GM12878 (cell line): ENCODE measurements around the gene MN1. TPM values are rescaled to one million over a fixed set of nuclear protein-coding genes. Genes with fewer than 3 reads are reported as not detected.

Experiments used
- ATAC-seq: fragments of 200-7000 bp; cut with Tn5 transposase; 3 replicates; pipeline ENCODE4 v1.9.1; 2020; ENCODE audit warnings: mild to moderate bottlenecking, moderate library complexity
- BruUV-seq: library from RNA; stranded (reverse); fragments of 400-500 nt; replicated peaks from 2 replicates; lab custom pipeline; 2021; lab: Mats Ljungman, UMichigan
- CTCF ChIA-PET: fragments of 300-600 bp; sonication (Branson Sonifier 250); formaldehyde crosslinking; extraction: SDS; loops from one replicate; lab custom pipeline; 2021; ENCODE audit warnings: inconsistent platforms; lab: Yijun Ruan, JAX
- POLR2A ChIA-PET: fragments of 350-600 bp; formaldehyde crosslinking; extraction: SDS; loops from one replicate; lab custom pipeline; 2021; ENCODE audit warnings: inconsistent platforms; lab: Charles Lee
- RAD21 ChIA-PET: fragments of 300-600 bp; sonication (Branson Sonifier 250); formaldehyde crosslinking; loops from one replicate; lab custom pipeline; 2023; ENCODE audit warnings: antibody characterized with exemption; ENCODE audit not compliant: unreplicated experiment; lab: Charles Lee
- SMC1A ChIA-PET: fragments of 300-600 bp; sonication (Branson Sonifier 250); formaldehyde crosslinking; loops from one replicate; lab custom pipeline; 2023; ENCODE audit not compliant: unreplicated experiment, uncharacterized antibody; lab: Charles Lee
- DNase-seq: peaks from one replicate; pipeline ENCODE4 v3.0.0-alpha.2; 2011; ENCODE audit warnings: low read depth, low spot score
- FAIRE-seq: peaks from 3 replicates; lab custom pipeline; 2011; peaks lifted over from hg19 to GRCh38; lab: Jason Lieb, UNC
- H2AFZ ChIP-seq: 2 replicates; pipeline ENCODE4 v1.6.0; 2011; ENCODE audit warnings: low read depth, low read length, control low read depth; ENCODE audit not compliant: control insufficient read depth
- H3K27ac ChIP-seq: 2 replicates; pipeline ENCODE4 v1.5.1; 2011; ENCODE audit warnings: control low read depth; ENCODE audit not compliant: control insufficient read depth, insufficient read depth
- H3K27me3 ChIP-seq, 2 experiments: replicated peaks in 1 of 2; 2 replicates each; pipeline versions ENCODE4 v1.6.0 to v1.6.1; 2011; ENCODE audit warnings: low read length in 1 of 2; ENCODE audit not compliant: control insufficient read depth in 2 of 2, insufficient read depth in 2 of 2
- H3K36me3 ChIP-seq, 2 experiments: 2 replicates each; pipeline ENCODE4 v1.5.1; 2011; ENCODE audit warnings: low read length in 1 of 2; ENCODE audit not compliant: control insufficient read depth in 2 of 2, insufficient read depth in 2 of 2
- H3K4me1 ChIP-seq: 2 replicates; pipeline ENCODE4 v1.6.1; 2011; ENCODE audit warnings: mild to moderate bottlenecking, low read length, moderate library complexity, mixed read lengths; ENCODE audit not compliant: control insufficient read depth, insufficient read depth
- H3K4me2 ChIP-seq: 2 replicates; pipeline ENCODE4 v1.6.0; 2011; ENCODE audit warnings: control low read depth; ENCODE audit not compliant: control insufficient read depth, insufficient read depth
- H3K4me3 ChIP-seq: fragments of 200-600 bp; sonication (generic); 2 replicates; pipeline ENCODE4 v1.5.1; 2016
- H3K79me2 ChIP-seq: 2 replicates; pipeline ENCODE4 v1.6.0; 2011; ENCODE audit warnings: low read length; ENCODE audit not compliant: control insufficient read depth, insufficient read depth
- H3K9ac ChIP-seq: 2 replicates; pipeline ENCODE4 v1.8.0; 2011; ENCODE audit warnings: low read length, control low read depth, mixed read lengths; ENCODE audit not compliant: control insufficient read depth, insufficient read depth
- H3K9me3 ChIP-seq: replicated peaks from 3 replicates; pipeline ENCODE4 v1.5.1; 2011; ENCODE audit warnings: mild to moderate bottlenecking, low read length; ENCODE audit not compliant: control insufficient read depth, insufficient read depth
- H4K20me1 ChIP-seq: 2 replicates; pipeline ENCODE4 v1.6.0; 2011; ENCODE audit not compliant: control insufficient read depth, insufficient read depth
- ASH2L ChIP-seq: fragments of 300-600, 200-600 bp; sonication (generic); IDR thresholded peaks from 2 replicates; pipeline ENCODE4 v1.6.1; 2017; ENCODE audit warnings: low read depth, mild to moderate bottlenecking, borderline replicate concordance
- BCL11A ChIP-seq: IDR thresholded peaks from 2 replicates; pipeline ENCODE4 v1.6.1; 2011; ENCODE audit warnings: low read depth, low read length
- CHD2 ChIP-seq: IDR thresholded peaks from 2 replicates; pipeline ENCODE4 v1.6.1; 2011; ENCODE audit warnings: low read depth, low read length, improper control_type of control experiment, borderline replicate concordance
- CHD4 ChIP-seq: fragments of 200-600 bp; sonication (generic); IDR thresholded peaks from 2 replicates; pipeline ENCODE4 v1.6.1; 2016; ENCODE audit warnings: mild to moderate bottlenecking
- IKZF2 ChIP-seq, 2 experiments: fragments of 450-650 bp; IDR thresholded peaks; 2 replicates each; pipeline ENCODE4 v1.6.1; 2017; ENCODE audit warnings: mild to moderate bottlenecking in 2 of 2, moderate library complexity in 2 of 2
- IRF5 ChIP-seq: fragments of 450-650 bp; IDR thresholded peaks from 2 replicates; pipeline ENCODE4 v1.6.1; 2017; ENCODE audit warnings: borderline replicate concordance
- JUNB ChIP-seq: IDR thresholded peaks from 2 replicates; pipeline ENCODE4 v1.6.1; 2016; ENCODE audit warnings: antibody characterized with exemption, mild to moderate bottlenecking
- WGBS: methylation state at CpG from one replicate; pipeline ENCODE4 v1.1.6; 2016; ENCODE audit warnings: low lambda C conversion rate; ENCODE audit not compliant: insufficient replicate concordance, insufficient coverage; ENCODE audit errors: missing lambda C conversion rate; 5-methylcytosine and 5-hydroxymethylcytosine counted together
- in situ Hi-C: fragments of 300-500 bp; cut with MboI; formaldehyde crosslinking; loops from 9 replicates; pipeline ENCODE4 v1.14.3; 2018; ENCODE audit warnings: mixed read lengths
- intact Hi-C: fragments of 100-400 bp; cut with micrococcal nuclease; formaldehyde crosslinking; loops from one replicate; pipeline ENCODE4 v1.14.2; 2022; ENCODE audit not compliant: unreplicated experiment
- polyA plus RNA-seq, 11 experiments: library from polyadenylated mRNA; depleted of rRNA in 4 of 11; unstranded in 6 of 11; stranded (reverse) in 5 of 11; fragments of >200 nt; fragmentation: Nextera tagmentation in 4 of 11; fragmentation: Illumina TruSeq in 1 of 11; extraction: Ambion mirVana in 4 of 11; extraction: Trizol in 1 of 11; gene quantifications; 1 replicate in 1 of 11; 2 replicates in 10 of 11; pipeline versions ENCODE4 v1.2.1 to v1.2.3, GENCODE V29; 2011 to 2016; ENCODE audit warnings: inconsistent platforms in 2 of 11, missing spikeins in 2 of 11, low read depth in 1 of 11
- total RNA-seq, 4 experiments: library from RNA; depleted of rRNA in 3 of 4; stranded (reverse); fragments of >200 nt in 3 of 4; fragmentation: Illumina TruSeq in 1 of 4; extraction: Trizol in 1 of 4; gene quantifications; 2 replicates each; pipeline versions ENCODE4 v1.2.1 to v1.2.3, GENCODE V29; 2013 to 2021
- TF ChIP-seq, protein P1 (sequence below): fragments of 450-650 bp; IDR thresholded peaks from 2 replicates; pipeline ENCODE4 v1.6.1; 2016; ENCODE audit warnings: mild to moderate bottlenecking, moderate library complexity, borderline replicate concordance
- TF ChIP-seq, protein P2 (sequence below): fragments of 450-650 bp; conservative IDR thresholded peaks from 2 replicates; pipeline ENCODE4 v1.6.1; 2017; ENCODE audit warnings: mild to moderate bottlenecking, moderate library complexity
- TF ChIP-seq, protein P3 (sequence below): fragments of 450-650 bp; IDR thresholded peaks from 2 replicates; pipeline ENCODE4 v1.6.1; 2016; ENCODE audit warnings: mild to moderate bottlenecking

The MN1 gene
- total and polyA plus RNA-seq, 10 of the 15 experiments (the other 5 are each of a cell fraction or from before 2014, with no cell fraction given) = under 0.01 to 0.24 (median 0.03) TPM; not detected in 3

GRCh38 chr22:27833803-27834202, 32.2 kb upstream of the MN1 start (continued):
- TF ChIP-seq, protein P1, sequence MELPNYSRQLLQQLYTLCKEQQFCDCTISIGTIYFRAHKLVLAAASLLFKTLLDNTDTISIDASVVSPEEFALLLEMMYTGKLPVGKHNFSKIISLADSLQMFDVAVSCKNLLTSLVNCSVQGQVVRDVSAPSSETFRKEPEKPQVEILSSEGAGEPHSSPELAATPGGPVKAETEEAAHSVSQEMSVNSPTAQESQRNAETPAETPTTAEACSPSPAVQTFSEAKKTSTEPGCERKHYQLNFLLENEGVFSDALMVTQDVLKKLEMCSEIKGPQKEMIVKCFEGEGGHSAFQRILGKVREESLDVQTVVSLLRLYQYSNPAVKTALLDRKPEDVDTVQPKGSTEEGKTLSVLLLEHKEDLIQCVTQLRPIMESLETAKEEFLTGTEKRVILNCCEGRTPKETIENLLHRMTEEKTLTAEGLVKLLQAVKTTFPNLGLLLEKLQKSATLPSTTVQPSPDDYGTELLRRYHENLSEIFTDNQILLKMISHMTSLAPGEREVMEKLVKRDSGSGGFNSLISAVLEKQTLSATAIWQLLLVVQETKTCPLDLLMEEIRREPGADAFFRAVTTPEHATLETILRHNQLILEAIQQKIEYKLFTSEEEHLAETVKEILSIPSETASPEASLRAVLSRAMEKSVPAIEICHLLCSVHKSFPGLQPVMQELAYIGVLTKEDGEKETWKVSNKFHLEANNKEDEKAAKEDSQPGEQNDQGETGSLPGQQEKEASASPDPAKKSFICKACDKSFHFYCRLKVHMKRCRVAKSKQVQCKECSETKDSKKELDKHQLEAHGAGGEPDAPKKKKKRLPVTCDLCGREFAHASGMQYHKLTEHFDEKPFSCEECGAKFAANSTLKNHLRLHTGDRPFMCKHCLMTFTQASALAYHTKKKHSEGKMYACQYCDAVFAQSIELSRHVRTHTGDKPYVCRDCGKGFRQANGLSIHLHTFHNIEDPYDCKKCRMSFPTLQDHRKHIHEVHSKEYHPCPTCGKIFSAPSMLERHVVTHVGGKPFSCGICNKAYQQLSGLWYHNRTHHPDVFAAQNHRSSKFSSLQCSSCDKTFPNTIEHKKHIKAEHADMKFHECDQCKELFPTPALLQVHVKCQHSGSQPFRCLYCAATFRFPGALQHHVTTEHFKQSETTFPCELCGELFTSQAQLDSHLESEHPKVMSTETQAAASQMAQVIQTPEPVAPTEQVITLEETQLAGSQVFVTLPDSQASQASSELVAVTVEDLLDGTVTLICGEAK = no peak
- no peak for TF ChIP-seq IKZF2 (IDR thresholded peaks at IDR 0.05)
- TF ChIP-seq, all 136 proteins: peak for 0

- ChIA-PET CTCF (no interaction called here), SMC1A (no interaction called here), RAD21 (no interaction called here), POLR2A (no interaction called here)
- H3K36me3 ChIP-seq = no peaks in the 10 kb centered on the region
- no peaks in the 10 kb centered on the region for H3K79me2 ChIP-seq
- no peak overlapping the region for H2AFZ ChIP-seq
- no peaks in the 10 kb centered on the region for H3K9me3 ChIP-seq
- FAIRE-seq = no peak
- H3K4me3 ChIP-seq = no peak overlapping the region
- WGBS = 66% methylated on average over 6 of the region's 7 CpGs
- H3K27ac ChIP-seq = no peak overlapping the region
- no peak overlapping the region for H3K9ac ChIP-seq
- no TSS peak for BruUV-seq
- in situ Hi-C loops (no loop called here), intact Hi-C loops (no loop called here)
- DNase-seq = no peak
- no peaks in the 10 kb centered on the region for H3K27me3 ChIP-seq
- no peak overlapping the region for H3K4me2 ChIP-seq
- no peaks in the 10 kb centered on the region for H3K4me1 ChIP-seq
- TF ChIP-seq CHD2 (no peak), JUNB (no peak), BCL11A (no peak), CHD4 (no peak), IRF5 (no peak), ASH2L (no peak)
- TF ChIP-seq, protein P2, sequence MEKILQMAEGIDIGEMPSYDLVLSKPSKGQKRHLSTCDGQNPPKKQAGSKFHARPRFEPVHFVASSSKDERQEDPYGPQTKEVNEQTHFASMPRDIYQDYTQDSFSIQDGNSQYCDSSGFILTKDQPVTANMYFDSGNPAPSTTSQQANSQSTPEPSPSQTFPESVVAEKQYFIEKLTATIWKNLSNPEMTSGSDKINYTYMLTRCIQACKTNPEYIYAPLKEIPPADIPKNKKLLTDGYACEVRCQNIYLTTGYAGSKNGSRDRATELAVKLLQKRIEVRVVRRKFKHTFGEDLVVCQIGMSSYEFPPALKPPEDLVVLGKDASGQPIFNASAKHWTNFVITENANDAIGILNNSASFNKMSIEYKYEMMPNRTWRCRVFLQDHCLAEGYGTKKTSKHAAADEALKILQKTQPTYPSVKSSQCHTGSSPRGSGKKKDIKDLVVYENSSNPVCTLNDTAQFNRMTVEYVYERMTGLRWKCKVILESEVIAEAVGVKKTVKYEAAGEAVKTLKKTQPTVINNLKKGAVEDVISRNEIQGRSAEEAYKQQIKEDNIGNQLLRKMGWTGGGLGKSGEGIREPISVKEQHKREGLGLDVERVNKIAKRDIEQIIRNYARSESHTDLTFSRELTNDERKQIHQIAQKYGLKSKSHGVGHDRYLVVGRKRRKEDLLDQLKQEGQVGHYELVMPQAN = no peak
- TF ChIP-seq, protein P3, sequence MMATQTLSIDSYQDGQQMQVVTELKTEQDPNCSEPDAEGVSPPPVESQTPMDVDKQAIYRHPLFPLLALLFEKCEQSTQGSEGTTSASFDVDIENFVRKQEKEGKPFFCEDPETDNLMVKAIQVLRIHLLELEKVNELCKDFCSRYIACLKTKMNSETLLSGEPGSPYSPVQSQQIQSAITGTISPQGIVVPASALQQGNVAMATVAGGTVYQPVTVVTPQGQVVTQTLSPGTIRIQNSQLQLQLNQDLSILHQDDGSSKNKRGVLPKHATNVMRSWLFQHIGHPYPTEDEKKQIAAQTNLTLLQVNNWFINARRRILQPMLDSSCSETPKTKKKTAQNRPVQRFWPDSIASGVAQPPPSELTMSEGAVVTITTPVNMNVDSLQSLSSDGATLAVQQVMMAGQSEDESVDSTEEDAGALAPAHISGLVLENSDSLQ = no peak
- no peak for ATAC-seq
- no peaks in the 10 kb centered on the region for H4K20me1 ChIP-seq
Measured at GRCh38 chr22:27832606-27833005, 31.1 kb upstream of the MN1 start.
